HEK293 (cell line): Measurements from ENCODE around the gene BBC3.

Experiments
- CTCF ChIA-PET: fragments of 350-600 bp; formaldehyde crosslinking; extraction: SDS; loops from one replicate; lab custom pipeline; 2021; ENCODE audit warnings: antibody characterized with exemption; lab: Yijun Ruan, JAX
- POLR2A ChIA-PET: fragments of 300-600 bp; formaldehyde crosslinking; extraction: SDS; loops from one replicate; lab custom pipeline; 2020; ENCODE audit warnings: antibody characterized with exemption, inconsistent platforms; lab: Yijun Ruan, JAX
- H3K27ac ChIP-seq: fragments of 200-500 bp; sonication (Bioruptor generic); 2 replicates; pipeline ENCODE4 v1.5.1; 2014; ENCODE audit warnings: low read depth, low read length, control low read depth, inconsistent platforms; ENCODE audit errors: extremely low read depth
- H3K36me3 ChIP-seq, 2 experiments: fragments of 200-500 bp in 1 of 2; sonication (Bioruptor generic) in 1 of 2; 1 replicate in 1 of 2; 2 replicates in 1 of 2; pipeline ENCODE4 v1.5.1; 2014 to 2017; ENCODE audit warnings: inconsistent platforms in 2 of 2, low read length in 2 of 2; ENCODE audit not compliant: control insufficient read depth in 2 of 2, insufficient read depth in 1 of 2
- H3K4me1 ChIP-seq: fragments of 200-500 bp; sonication (Bioruptor generic); 2 replicates; pipeline ENCODE4 v1.5.1; 2014; ENCODE audit warnings: mild to moderate bottlenecking, low read length, inconsistent platforms; ENCODE audit not compliant: control insufficient read depth, insufficient read depth
- H3K4me3 ChIP-seq: 2 replicates; pipeline ENCODE4 v1.5.1; 2011; ENCODE audit warnings: low read depth, mild to moderate bottlenecking, control low read depth, low read length, moderate library complexity
- H3K9me3 ChIP-seq: fragments of 200-500 bp; sonication (Bioruptor generic); 2 replicates; pipeline ENCODE4 v1.5.1; 2014; ENCODE audit warnings: low read depth, low read length, inconsistent platforms; ENCODE audit not compliant: control insufficient read depth, insufficient read depth
- EGR2 ChIP-seq: fragments of 450-650 bp; formaldehyde crosslinking; IDR thresholded peaks from 2 replicates; pipeline ENCODE4 v1.5.1; 2016; ENCODE audit warnings: low read depth, missing biosample characterization, missing genetic modification characterization
- GLI2 ChIP-seq: fragments of 450-650 bp; formaldehyde crosslinking; IDR thresholded peaks from 2 replicates; pipeline ENCODE4; 2017; ENCODE audit warnings: missing biosample characterization, missing genetic modification characterization, low read depth, borderline replicate concordance
- GLIS1 ChIP-seq: fragments of 450-650 bp; formaldehyde crosslinking; IDR thresholded peaks from 2 replicates; pipeline ENCODE4 v1.5.1; 2016; ENCODE audit warnings: missing biosample characterization, missing genetic modification characterization
- KLF7 ChIP-seq: fragments of 450-650 bp; formaldehyde crosslinking; IDR thresholded peaks from 2 replicates; pipeline ENCODE4 v1.5.1; 2016; ENCODE audit warnings: missing biosample characterization, missing genetic modification characterization, borderline replicate concordance
- MYNN ChIP-seq: fragments of 450-650 bp; formaldehyde crosslinking; IDR thresholded peaks from 2 replicates; pipeline ENCODE4 v1.5.1; 2016; ENCODE audit warnings: missing biosample characterization, missing genetic modification characterization, borderline replicate concordance
- SCRT1 ChIP-seq: fragments of 450-650 bp; formaldehyde crosslinking; IDR thresholded peaks from 2 replicates; pipeline ENCODE4 v1.5.1; 2016; ENCODE audit warnings: missing biosample characterization, missing genetic modification characterization, borderline replicate concordance
- YY2 ChIP-seq: fragments of 450-650 bp; formaldehyde crosslinking; IDR thresholded peaks from 2 replicates; pipeline ENCODE4 v1.5.1; 2016; ENCODE audit warnings: missing biosample characterization, missing genetic modification characterization
- ZBTB20 ChIP-seq: fragments of 450-650 bp; formaldehyde crosslinking; IDR thresholded peaks from 2 replicates; pipeline ENCODE4 v1.5.1; 2016; ENCODE audit warnings: missing biosample characterization, missing genetic modification characterization
- ZBTB7A ChIP-seq: fragments of 450-650 bp; formaldehyde crosslinking; IDR thresholded peaks from 2 replicates; pipeline ENCODE4 v1.5.1; 2016; ENCODE audit warnings: low read depth, missing biosample characterization, missing genetic modification characterization
- ZFP37 ChIP-seq: fragments of 450-650 bp; formaldehyde crosslinking; IDR thresholded peaks from 2 replicates; pipeline ENCODE4 v1.5.1; 2016; ENCODE audit warnings: missing biosample characterization, missing genetic modification characterization
- ZFP41 ChIP-seq: fragments of 450-650 bp; formaldehyde crosslinking; IDR thresholded peaks from 2 replicates; pipeline ENCODE4 v1.5.1; 2016; ENCODE audit warnings: missing biosample characterization, missing genetic modification characterization, borderline replicate concordance
- ZNF121 ChIP-seq: fragments of 450-650 bp; formaldehyde crosslinking; IDR thresholded peaks from 2 replicates; pipeline ENCODE4 v1.5.1; 2016; ENCODE audit warnings: missing biosample characterization, missing genetic modification characterization
- ZNF2 ChIP-seq: fragments of 450-650 bp; formaldehyde crosslinking; IDR thresholded peaks from 2 replicates; pipeline ENCODE4 v1.5.1; 2016; ENCODE audit warnings: missing biosample characterization, missing genetic modification characterization
- ZNF214 ChIP-seq: fragments of 450-650 bp; formaldehyde crosslinking; IDR thresholded peaks from 2 replicates; pipeline ENCODE4 v1.5.1; 2017; ENCODE audit warnings: missing biosample characterization, mild to moderate bottlenecking, missing genetic modification characterization, borderline replicate concordance
- ZNF23 ChIP-seq: fragments of 450-650 bp; formaldehyde crosslinking; IDR thresholded peaks from 2 replicates; pipeline ENCODE4 v1.5.1; 2016; ENCODE audit warnings: missing biosample characterization, missing genetic modification characterization, borderline replicate concordance
- ZNF24 ChIP-seq: fragments of 450-650 bp; formaldehyde crosslinking; IDR thresholded peaks from 2 replicates; pipeline ENCODE4 v1.5.1; 2016; ENCODE audit warnings: missing biosample characterization, missing genetic modification characterization
- ZNF311 ChIP-seq: fragments of 450-650 bp; formaldehyde crosslinking; IDR thresholded peaks from 2 replicates; pipeline ENCODE4 v1.5.1; 2017; ENCODE audit warnings: missing biosample characterization, missing genetic modification characterization, borderline replicate concordance
- ZNF37A ChIP-seq: fragments of 450-650 bp; IDR thresholded peaks from 2 replicates; pipeline ENCODE4 v1.5.1; 2018; ENCODE audit warnings: missing biosample characterization, missing genetic modification characterization
- ZNF404 ChIP-seq: fragments of 450-650 bp; formaldehyde crosslinking; IDR thresholded peaks from 2 replicates; pipeline ENCODE4 v1.5.1; 2017; ENCODE audit warnings: missing biosample characterization, missing genetic modification characterization
- ZNF571 ChIP-seq: fragments of 450-650 bp; formaldehyde crosslinking; IDR thresholded peaks from 2 replicates; pipeline ENCODE4 v1.5.0; 2017; ENCODE audit warnings: missing biosample characterization, missing genetic modification characterization
- ZNF596 ChIP-seq: fragments of 450-650 bp; IDR thresholded peaks from 2 replicates; pipeline ENCODE4 v1.5.0; 2018; ENCODE audit warnings: missing biosample characterization, mild to moderate bottlenecking, missing genetic modification characterization, moderate library complexity
- ZNF660 ChIP-seq: fragments of 450-650 bp; IDR thresholded peaks from 2 replicates; pipeline ENCODE4 v1.5.1; 2018; ENCODE audit warnings: missing biosample characterization, mild to moderate bottlenecking, missing genetic modification characterization
- ZNF776 ChIP-seq: fragments of 450-650 bp; formaldehyde crosslinking; IDR thresholded peaks from 2 replicates; pipeline ENCODE4 v1.5.0; 2017; ENCODE audit warnings: missing biosample characterization, missing genetic modification characterization, borderline replicate concordance
- ZSCAN16 ChIP-seq: fragments of 450-650 bp; formaldehyde crosslinking; IDR thresholded peaks from 2 replicates; pipeline ENCODE4 v1.5.1; 2016; ENCODE audit warnings: missing biosample characterization, missing genetic modification characterization
- TF ChIP-seq, protein P1 (sequence below): fragments of 450-650 bp; formaldehyde crosslinking; IDR thresholded peaks from 2 replicates; pipeline ENCODE4 v1.5.1; 2016; ENCODE audit warnings: missing biosample characterization, missing genetic modification characterization
- TF ChIP-seq, protein P2 (sequence below): fragments of 450-650 bp; formaldehyde crosslinking; IDR thresholded peaks from 2 replicates; pipeline ENCODE4 v1.5.1; 2017; ENCODE audit warnings: missing biosample characterization, missing genetic modification characterization
- TF ChIP-seq, protein P3 (sequence below): fragments of 450-650 bp; formaldehyde crosslinking; IDR thresholded peaks from 2 replicates; pipeline ENCODE4 v1.5.1; 2016; ENCODE audit warnings: missing biosample characterization, missing genetic modification characterization
- TF ChIP-seq, protein P4 (sequence below): fragments of 450-650 bp; formaldehyde crosslinking; IDR thresholded peaks from 2 replicates; pipeline ENCODE4 v1.5.1; 2016; ENCODE audit warnings: missing biosample characterization, missing genetic modification characterization

Gene BBC3

DNA sequence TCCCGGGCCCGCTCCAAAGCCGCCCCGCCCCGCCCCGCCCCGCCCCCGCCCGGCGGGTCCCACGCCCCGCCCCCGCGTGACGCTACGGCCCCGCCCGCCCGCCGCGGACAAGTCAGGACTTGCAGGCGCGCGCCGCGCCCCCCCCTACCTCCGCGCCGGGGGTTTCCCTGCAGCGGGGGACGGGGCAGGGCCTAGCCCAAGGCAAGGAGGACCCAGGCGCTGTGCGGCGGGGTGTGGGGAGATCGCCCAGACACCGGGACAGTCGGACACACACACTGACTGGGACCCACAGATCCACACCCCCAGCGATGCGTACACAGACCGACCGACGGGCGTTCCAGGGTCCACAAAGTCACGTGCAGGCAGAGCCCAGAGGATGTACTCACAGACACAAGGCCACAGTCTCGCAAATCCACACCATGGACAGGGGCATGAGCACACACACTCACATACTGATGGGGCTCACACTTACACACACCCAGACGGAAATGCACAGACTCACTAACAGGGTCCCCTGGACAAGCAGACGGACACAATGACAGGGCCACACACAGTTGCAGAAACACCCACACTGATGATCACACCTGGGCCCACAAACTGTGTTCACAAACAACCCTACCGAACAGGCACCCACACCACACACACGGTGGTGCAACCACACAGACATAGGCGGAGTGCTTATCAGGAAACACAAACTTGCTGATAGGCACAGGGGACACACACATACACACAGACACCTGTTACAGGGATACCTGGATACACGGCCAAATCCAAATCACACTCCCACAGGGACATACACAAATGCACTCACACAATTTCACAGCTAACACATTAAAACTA is 436 bp upstream of the BBC3 start (continued):
- TF ChIP-seq ZNF2 (tag by site-specific recombination) (peak; percentile 53), YY2 (tag by site-specific recombination) (no peak)
- TF ChIP-seq, all 188 proteins: peak for 73

DNA sequence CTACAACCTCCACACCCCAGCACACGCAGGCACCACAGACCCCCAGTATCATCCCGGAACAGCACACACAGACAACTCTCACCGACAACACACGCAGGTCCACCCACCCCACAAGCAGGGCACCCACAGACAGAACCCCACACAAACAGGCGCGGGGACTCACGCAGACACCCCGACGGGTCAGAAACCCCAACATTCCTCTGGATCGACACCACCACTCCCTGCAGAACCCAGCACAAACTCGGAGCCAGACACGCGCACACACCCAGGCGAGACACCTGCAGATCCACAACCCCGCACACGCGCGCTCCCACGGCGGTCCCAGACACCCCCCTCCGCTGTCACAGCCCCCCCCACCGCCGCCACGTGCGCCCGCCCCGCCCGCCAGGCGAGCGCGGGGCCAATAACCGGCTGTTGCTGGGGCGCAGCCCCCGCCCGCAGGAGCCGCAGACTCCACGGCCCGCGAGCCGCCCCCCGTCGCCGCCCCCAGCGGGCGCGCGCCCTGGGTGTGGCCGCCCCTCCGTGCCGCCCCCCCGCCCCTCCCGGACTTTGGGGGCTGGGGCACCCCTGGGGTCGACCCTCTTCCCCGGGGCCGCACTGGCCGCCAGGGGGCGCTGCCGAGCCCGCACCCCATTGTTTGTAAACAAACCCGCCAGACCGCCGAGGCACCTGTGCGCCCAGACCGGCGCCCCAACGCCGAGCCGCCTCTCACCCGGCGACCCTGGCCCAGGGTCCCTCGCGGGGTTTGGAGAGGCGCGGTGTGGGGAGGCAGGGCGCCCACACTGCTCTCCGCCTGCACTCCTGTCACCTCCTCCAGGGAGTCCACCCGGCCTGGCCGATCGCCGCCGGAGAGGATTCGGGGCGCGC is 712 bp downstream of the BBC3 start:
- Histone ChIP-seq H3K4me1 (peaks cover 29% of the 10 kb centered on the region), H3K4me3 (peak overlapping the region; percentile 91), H3K9me3 (no peaks in the 10 kb centered on the region), H3K36me3 (peaks cover 3 to 4% of the 10 kb centered on the region in 2 experiments; a peak in 2 of 3 replicates), H3K27ac (peak overlapping the region; percentile 85)
- ChIA-PET POLR2A (interaction anchor here (0.5 to 6.8 kb wide), 5 partner anchors 14 to 117 kb away, joined by 3 to 112 read pairs (median 5); partner anchors contain the start of gene ZC3H4), CTCF (interaction anchor here (1.8 to 7.6 kb wide), 2 partner anchors 17 to 20 kb away, joined by 10 to 86 read pairs; no protein-coding TSS in a partner anchor)
- no peak for TF ChIP-seq ZSCAN16 (tag by site-specific recombination)
- peak; percentile 90 for TF ChIP-seq ZBTB7A (tag by site-specific recombination)
- no peak for TF ChIP-seq ZFP37 (tag by site-specific recombination)
- TF ChIP-seq, protein P1, sequence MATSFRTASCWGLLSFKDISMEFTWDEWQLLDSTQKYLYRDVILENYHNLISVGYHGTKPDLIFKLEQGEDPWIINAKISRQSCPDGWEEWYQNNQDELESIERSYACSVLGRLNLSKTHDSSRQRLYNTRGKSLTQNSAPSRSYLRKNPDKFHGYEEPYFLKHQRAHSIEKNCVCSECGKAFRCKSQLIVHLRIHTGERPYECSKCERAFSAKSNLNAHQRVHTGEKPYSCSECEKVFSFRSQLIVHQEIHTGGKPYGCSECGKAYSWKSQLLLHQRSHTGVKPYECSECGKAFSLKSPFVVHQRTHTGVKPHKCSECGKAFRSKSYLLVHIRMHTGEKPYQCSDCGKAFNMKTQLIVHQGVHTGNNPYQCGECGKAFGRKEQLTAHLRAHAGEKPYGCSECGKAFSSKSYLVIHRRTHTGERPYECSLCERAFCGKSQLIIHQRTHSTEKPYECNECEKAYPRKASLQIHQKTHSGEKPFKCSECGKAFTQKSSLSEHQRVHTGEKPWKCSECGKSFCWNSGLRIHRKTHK (tag by site-specific recombination): no peak
- TF ChIP-seq ZNF214: no peak
- no peak for TF ChIP-seq ZNF311 (tag by site-specific recombination)
- TF ChIP-seq ZFP41 (tag by site-specific recombination): 0 out of 2 replicates have a peak, but pooled peaks have one; percentile 17
- TF ChIP-seq ZNF121 (tag by site-specific recombination): 0 out of 2 replicates have a peak, but pooled peaks have one; percentile 6
- peak; percentile 67 for TF ChIP-seq EGR2 (tag by site-specific recombination)
- TF ChIP-seq, protein P2, sequence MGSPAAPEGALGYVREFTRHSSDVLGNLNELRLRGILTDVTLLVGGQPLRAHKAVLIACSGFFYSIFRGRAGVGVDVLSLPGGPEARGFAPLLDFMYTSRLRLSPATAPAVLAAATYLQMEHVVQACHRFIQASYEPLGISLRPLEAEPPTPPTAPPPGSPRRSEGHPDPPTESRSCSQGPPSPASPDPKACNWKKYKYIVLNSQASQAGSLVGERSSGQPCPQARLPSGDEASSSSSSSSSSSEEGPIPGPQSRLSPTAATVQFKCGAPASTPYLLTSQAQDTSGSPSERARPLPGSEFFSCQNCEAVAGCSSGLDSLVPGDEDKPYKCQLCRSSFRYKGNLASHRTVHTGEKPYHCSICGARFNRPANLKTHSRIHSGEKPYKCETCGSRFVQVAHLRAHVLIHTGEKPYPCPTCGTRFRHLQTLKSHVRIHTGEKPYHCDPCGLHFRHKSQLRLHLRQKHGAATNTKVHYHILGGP (tag by site-specific recombination): no peak
- TF ChIP-seq GLIS1: peak; percentile 72
- peak; percentile 56; the same call in 1 of the 2 replicates for TF ChIP-seq KLF7 (tag by site-specific recombination)
- TF ChIP-seq ZNF571 (tag by site-specific recombination): no peak
- no peak; the same call in 1 of the 2 replicates for TF ChIP-seq ZNF24 (tag by site-specific recombination)
- 0 out of 2 replicates have a peak, but pooled peaks have one; percentile 60 for TF ChIP-seq ZNF23 (tag by site-specific recombination)
- no peak for TF ChIP-seq ZNF596 (tag by site-specific recombination)
- TF ChIP-seq ZNF404 (tag by site-specific recombination): no peak
- no peak for TF ChIP-seq ZNF37A (tag by site-specific recombination)
- TF ChIP-seq GLI2 (tag by site-specific recombination): no peak
- no peak for TF ChIP-seq ZNF776
- peak; percentile 12; the same call in 1 of the 2 replicates for TF ChIP-seq SCRT1 (tag by site-specific recombination)
- TF ChIP-seq, protein P3, sequence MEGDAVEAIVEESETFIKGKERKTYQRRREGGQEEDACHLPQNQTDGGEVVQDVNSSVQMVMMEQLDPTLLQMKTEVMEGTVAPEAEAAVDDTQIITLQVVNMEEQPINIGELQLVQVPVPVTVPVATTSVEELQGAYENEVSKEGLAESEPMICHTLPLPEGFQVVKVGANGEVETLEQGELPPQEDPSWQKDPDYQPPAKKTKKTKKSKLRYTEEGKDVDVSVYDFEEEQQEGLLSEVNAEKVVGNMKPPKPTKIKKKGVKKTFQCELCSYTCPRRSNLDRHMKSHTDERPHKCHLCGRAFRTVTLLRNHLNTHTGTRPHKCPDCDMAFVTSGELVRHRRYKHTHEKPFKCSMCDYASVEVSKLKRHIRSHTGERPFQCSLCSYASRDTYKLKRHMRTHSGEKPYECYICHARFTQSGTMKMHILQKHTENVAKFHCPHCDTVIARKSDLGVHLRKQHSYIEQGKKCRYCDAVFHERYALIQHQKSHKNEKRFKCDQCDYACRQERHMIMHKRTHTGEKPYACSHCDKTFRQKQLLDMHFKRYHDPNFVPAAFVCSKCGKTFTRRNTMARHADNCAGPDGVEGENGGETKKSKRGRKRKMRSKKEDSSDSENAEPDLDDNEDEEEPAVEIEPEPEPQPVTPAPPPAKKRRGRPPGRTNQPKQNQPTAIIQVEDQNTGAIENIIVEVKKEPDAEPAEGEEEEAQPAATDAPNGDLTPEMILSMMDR (tag by site-specific recombination): peak; percentile 83
- TF ChIP-seq MYNN: no peak
- TF ChIP-seq ZNF660: peak; percentile 22; the same call in 1 of the 2 replicates
- 0 out of 2 replicates have a peak, but pooled peaks have one; percentile 6 for TF ChIP-seq ZBTB20
- TF ChIP-seq, protein P4, sequence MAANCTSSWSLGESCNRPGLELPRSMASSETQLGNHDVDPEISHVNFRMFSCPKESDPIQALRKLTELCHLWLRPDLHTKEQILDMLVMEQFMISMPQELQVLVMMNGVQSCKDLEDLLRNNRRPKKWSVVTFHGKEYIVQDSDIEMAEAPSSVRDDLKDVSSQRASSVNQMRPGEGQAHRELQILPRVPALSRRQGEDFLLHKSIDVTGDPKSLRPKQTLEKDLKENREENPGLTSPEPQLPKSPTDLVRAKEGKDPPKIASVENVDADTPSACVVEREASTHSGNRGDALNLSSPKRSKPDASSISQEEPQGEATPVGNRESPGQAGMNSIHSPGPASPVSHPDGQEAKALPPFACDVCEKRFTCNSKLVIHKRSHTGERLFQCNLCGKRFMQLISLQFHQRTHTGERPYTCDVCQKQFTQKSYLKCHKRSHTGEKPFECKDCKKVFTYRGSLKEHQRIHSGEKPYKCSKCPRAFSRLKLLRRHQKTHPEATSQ (tag by site-specific recombination): peak; percentile 46; the same call in 1 of the 2 replicates
